ENCODE data around the gene LDB2.

GRCh38 chr4:16672421-16672820 is 226.0 kb downstream of the LDB2 start:
- TF ChIP-seq ARNT (IDR thresholded peaks at IDR 0.05) = no peak
- TF ChIP-seq FOXM1 (IDR thresholded peaks at IDR 0.05; ENCODE audit: borderline replicate concordance) = no peak
- no peak for TF ChIP-seq ELF4 (IDR thresholded peaks at IDR 0.05)
- TF ChIP-seq FOXA1 (IDR thresholded peaks at IDR 0.05) = no peak
- TF ChIP-seq SUZ12 (IDR thresholded peaks at IDR 0.05) = no peak
- no peak for TF ChIP-seq SP1 (IDR thresholded peaks at IDR 0.05)
